ENCODE measurements around the gene TENM3.
A peak's percentile ranks its signal among the peaks of the same experiment; 100 is the strongest.

TENM3 gene

DNA sequence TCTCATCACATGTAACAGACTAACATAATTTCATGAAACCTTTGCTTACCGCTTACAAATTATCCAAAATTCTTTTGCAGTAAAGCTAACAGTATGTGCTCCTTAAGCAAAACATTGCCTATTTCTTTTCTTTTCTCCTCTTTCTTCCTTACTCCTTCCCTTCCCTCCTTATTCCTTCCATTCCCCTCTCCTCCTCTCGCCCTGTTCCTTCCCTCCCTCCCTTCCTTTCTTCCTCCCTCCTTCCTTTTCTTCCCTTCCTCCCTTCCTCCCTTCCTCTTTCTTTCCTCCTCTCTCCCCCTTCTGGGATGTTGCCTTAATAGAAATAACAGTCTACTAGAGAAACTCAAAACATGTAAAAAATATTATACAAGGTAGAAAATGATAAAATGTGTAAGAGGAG lies 246.4 kb downstream of the TENM3 start:
- H3K9ac ChIP-seq (ENCODE audit: low read depth in 1 of 2, low read length in 2 of 2), result no peak overlapping the region
- no peaks in the 10 kb centered on the region for H3K27me3 ChIP-seq (ENCODE audit: control insufficient read depth in 1 of 2, insufficient read depth in 2 of 2, low read length in 2 of 2)
- no peak overlapping the region for H3K27ac ChIP-seq (ENCODE audit: low read depth, low read length)
- peaks cover 0 to 5% of the 10 kb centered on the region in 2 donors for H3K4me1 ChIP-seq (ENCODE audit: control insufficient read depth in 1 of 2, insufficient read depth in 2 of 2, low read length in 2 of 2)
- no peaks in the 10 kb centered on the region for H3K9me3 ChIP-seq (ENCODE audit: control insufficient read depth in 1 of 2, low read length in 2 of 2)
- no peaks in the 10 kb centered on the region for H3K36me3 ChIP-seq (ENCODE audit: control insufficient read depth in 1 of 2, insufficient read depth in 2 of 2, low read length in 2 of 2)
- H3K4me3 ChIP-seq (ENCODE audit: low read depth in 1 of 2, low read length in 2 of 2), result no peak overlapping the region

DNA sequence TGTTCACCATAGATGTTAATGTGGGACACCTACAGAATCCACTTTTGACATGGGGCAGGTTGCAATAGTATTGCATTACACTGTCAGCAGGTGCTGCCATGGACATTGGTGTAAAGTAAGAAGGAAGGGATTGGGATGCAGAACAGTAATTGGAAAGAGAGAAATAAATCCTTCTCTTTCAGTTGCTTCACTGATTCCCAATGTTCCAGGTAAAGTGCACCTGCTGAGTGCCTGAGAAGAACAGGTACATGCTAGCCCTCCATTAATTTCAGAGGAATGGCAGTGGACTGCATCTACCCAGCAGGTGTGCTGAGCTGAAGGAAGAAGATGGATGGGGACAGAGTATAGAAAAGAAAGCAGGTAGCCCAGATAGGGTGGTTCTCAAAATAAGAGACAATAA lies 248.5 kb downstream of the TENM3 start:
- peaks cover 0 to 5% of the 10 kb centered on the region in 2 donors for H3K4me1 ChIP-seq (ENCODE audit: control insufficient read depth in 1 of 2, insufficient read depth in 2 of 2, low read length in 2 of 2)
- H3K27me3 ChIP-seq (ENCODE audit: control insufficient read depth in 1 of 2, insufficient read depth in 2 of 2, low read length in 2 of 2), result no peaks in the 10 kb centered on the region
- H3K9ac ChIP-seq (ENCODE audit: low read depth in 1 of 2, low read length in 2 of 2), result no peak overlapping the region
- no peaks in the 10 kb centered on the region for H3K9me3 ChIP-seq (ENCODE audit: control insufficient read depth in 1 of 2, low read length in 2 of 2)
- H3K27ac ChIP-seq (ENCODE audit: low read depth, low read length), result no peak overlapping the region
- H3K4me3 ChIP-seq (ENCODE audit: low read depth in 1 of 2, low read length in 2 of 2), result no peak overlapping the region
- no peaks in the 10 kb centered on the region for H3K36me3 ChIP-seq (ENCODE audit: control insufficient read depth in 1 of 2, insufficient read depth in 2 of 2, low read length in 2 of 2)

DNA sequence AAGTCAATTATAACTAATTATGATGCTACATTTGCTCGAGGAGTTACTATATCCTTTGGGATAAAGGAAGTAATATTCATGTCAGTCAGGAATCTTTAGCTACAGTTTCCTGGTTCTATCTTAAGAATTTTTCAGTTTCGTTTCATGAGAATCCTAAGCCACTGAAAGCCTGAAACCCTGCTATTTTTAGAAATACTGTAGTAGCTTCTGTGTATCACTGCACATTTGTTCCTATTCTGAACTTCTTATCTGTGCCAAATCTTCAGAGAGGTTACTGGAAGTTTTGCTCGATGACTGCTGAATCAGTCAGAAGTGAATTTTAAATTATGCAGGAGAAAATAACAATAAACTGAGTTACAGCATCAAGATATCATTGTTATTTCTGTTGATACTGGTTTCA lies 249.2 kb downstream of the TENM3 start:
- H3K27me3 ChIP-seq (ENCODE audit: control insufficient read depth in 1 of 2, insufficient read depth in 2 of 2, low read length in 2 of 2), result no peaks in the 10 kb centered on the region
- no peak overlapping the region for H3K9ac ChIP-seq (ENCODE audit: low read depth in 1 of 2, low read length in 2 of 2)
- no peaks in the 10 kb centered on the region for H3K9me3 ChIP-seq (ENCODE audit: control insufficient read depth in 1 of 2, low read length in 2 of 2)
- no peaks in the 10 kb centered on the region for H3K36me3 ChIP-seq (ENCODE audit: control insufficient read depth in 1 of 2, insufficient read depth in 2 of 2, low read length in 2 of 2)
- peaks cover 0 to 5% of the 10 kb centered on the region in 2 donors for H3K4me1 ChIP-seq (ENCODE audit: control insufficient read depth in 1 of 2, insufficient read depth in 2 of 2, low read length in 2 of 2)
- peak overlapping the region in 1 of 2 donors; percentile 4 for H3K4me3 ChIP-seq (ENCODE audit: low read depth in 1 of 2, low read length in 2 of 2)
- H3K27ac ChIP-seq (ENCODE audit: low read depth, low read length), result no peak overlapping the region

DNA sequence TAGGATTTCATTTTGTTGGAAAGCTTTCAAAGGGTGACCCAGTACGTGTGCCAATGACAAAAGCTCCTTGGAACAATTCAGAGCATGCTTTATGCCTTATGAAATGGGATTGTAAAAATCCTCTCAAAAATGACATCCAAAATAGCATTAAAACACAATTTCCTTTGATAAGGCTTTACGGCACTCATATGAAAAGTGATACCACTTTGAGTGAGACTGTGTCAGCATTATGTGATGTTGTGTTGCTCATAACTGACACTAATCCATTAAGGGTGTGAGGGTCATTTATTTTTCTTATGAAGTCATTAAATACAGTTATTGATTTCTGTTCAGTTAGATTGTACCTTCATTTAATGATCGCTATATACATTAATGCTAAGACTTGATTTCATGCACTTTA lies 250.2 kb downstream of the TENM3 start:
- Histone ChIP-seq H3K27ac (ENCODE audit: low read depth, low read length) (no peak overlapping the region), H3K9me3 (ENCODE audit: control insufficient read depth in 1 of 2, low read length in 2 of 2) (no peaks in the 10 kb centered on the region), H3K36me3 (ENCODE audit: control insufficient read depth in 1 of 2, insufficient read depth in 2 of 2, low read length in 2 of 2) (no peaks in the 10 kb centered on the region), H3K27me3 (ENCODE audit: control insufficient read depth in 1 of 2, insufficient read depth in 2 of 2, low read length in 2 of 2) (no peaks in the 10 kb centered on the region), H3K4me3 (ENCODE audit: low read depth in 1 of 2, low read length in 2 of 2) (no peak overlapping the region), H3K9ac (ENCODE audit: low read depth in 1 of 2, low read length in 2 of 2) (no peak overlapping the region), H3K4me1 (ENCODE audit: control insufficient read depth in 1 of 2, insufficient read depth in 2 of 2, low read length in 2 of 2) (peaks cover 0 to 5% of the 10 kb centered on the region in 2 donors)

DNA sequence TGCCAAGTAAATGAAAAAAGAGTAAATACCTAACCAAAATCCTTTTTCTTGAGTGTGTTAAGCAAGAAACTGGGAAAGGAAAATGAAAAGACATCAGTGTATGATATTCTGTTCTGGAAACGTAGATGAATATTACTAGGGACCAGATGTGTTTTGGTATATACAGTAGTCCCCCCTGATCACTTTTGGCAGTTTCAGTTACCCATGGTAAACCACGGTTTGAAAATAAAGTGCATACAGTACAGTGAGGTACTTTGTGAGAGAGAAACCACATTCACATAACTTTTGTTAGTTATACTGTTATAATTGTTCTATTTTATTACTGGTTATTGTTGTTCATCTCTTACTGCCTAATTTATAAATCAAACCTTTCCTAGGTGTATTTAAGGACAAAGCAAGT lies 250.9 kb downstream of the TENM3 start:
- Histone ChIP-seq H3K4me1 (ENCODE audit: control insufficient read depth in 1 of 2, insufficient read depth in 2 of 2, low read length in 2 of 2) (peaks cover 0 to 5% of the 10 kb centered on the region in 2 donors), H3K36me3 (ENCODE audit: control insufficient read depth in 1 of 2, insufficient read depth in 2 of 2, low read length in 2 of 2) (no peaks in the 10 kb centered on the region)

DNA sequence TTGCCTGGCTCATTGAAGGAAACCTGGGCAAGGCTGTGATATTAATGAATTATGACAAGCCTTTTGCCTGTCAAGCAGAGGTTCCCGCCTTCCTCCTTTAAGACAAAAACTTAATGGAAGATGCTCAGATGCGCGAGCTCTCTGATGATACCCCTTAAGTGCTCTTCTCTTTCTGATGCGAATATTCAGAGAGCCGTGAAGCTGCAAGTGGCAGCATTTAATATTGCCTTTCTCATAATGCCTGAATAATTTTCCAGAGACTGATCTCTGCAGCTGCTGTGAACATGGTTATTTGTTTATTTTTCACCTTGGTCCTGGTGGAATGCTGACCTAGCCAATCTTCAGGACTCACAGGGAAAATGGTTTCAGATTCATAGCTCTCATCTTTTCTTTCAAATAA lies 251.8 kb downstream of the TENM3 start:
- peaks cover 0 to 5% of the 10 kb centered on the region in 2 donors for H3K4me1 ChIP-seq (ENCODE audit: control insufficient read depth in 1 of 2, insufficient read depth in 2 of 2, low read length in 2 of 2)
- no peaks in the 10 kb centered on the region for H3K9me3 ChIP-seq (ENCODE audit: control insufficient read depth in 1 of 2, low read length in 2 of 2)
- H3K27ac ChIP-seq (ENCODE audit: low read depth, low read length), result no peak overlapping the region
- no peak overlapping the region for H3K9ac ChIP-seq (ENCODE audit: low read depth in 1 of 2, low read length in 2 of 2)
- H3K4me3 ChIP-seq (ENCODE audit: low read depth in 1 of 2, low read length in 2 of 2), result no peak overlapping the region
- no peaks in the 10 kb centered on the region for H3K36me3 ChIP-seq (ENCODE audit: control insufficient read depth in 1 of 2, insufficient read depth in 2 of 2, low read length in 2 of 2)
- no peaks in the 10 kb centered on the region for H3K27me3 ChIP-seq (ENCODE audit: control insufficient read depth in 1 of 2, insufficient read depth in 2 of 2, low read length in 2 of 2)

More for the DNA sequence above, 250.9 kb downstream of the TENM3 start:
- Histone ChIP-seq H3K27me3 (ENCODE audit: control insufficient read depth in 1 of 2, insufficient read depth in 2 of 2, low read length in 2 of 2) (no peaks in the 10 kb centered on the region), H3K9me3 (ENCODE audit: control insufficient read depth in 1 of 2, low read length in 2 of 2) (no peaks in the 10 kb centered on the region), H3K4me3 (ENCODE audit: low read depth in 1 of 2, low read length in 2 of 2) (no peak overlapping the region), H3K9ac (ENCODE audit: low read depth in 1 of 2, low read length in 2 of 2) (no peak overlapping the region), H3K27ac (ENCODE audit: low read depth, low read length) (no peak overlapping the region)

DNA sequence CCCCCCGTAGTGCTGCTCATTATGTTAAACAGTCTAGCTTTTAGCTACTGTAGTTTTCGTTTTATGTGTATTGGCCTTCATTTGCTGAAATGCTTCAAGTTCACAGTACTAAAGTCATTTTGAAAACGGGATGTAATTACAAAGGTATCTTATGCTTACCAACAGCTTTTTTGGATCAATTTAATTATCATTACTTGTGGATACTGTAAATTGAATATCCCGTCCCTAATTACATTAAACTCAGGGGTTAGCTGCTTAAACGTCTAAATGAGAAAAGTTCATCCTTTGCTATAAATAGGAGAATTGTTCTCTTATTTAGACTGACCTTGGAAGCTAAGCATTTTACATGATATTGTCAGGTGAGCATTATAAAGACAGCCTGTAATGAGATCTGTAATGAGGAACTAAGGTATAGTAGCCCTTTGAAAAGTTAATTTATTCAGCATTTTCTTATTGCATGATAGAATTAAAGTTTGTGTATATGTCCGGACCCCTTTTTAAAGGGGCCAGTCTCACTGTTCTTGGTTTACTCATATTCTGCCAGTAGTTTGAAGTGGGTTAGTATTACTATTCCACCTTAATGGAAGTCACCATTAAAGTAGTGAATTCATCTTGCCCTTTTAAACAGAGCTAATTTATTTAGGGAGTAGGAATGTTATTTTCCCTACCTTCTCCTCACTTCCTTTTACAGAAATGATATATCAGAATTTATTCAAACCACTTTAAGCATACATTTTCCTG lies 252.6 kb downstream of the TENM3 start:
- no peaks in the 10 kb centered on the region for H3K36me3 ChIP-seq (ENCODE audit: control insufficient read depth in 1 of 2, insufficient read depth in 2 of 2, low read length in 2 of 2)
- H3K27me3 ChIP-seq (ENCODE audit: control insufficient read depth in 1 of 2, insufficient read depth in 2 of 2, low read length in 2 of 2), result no peaks in the 10 kb centered on the region
- peaks cover 0 to 5% of the 10 kb centered on the region in 2 donors for H3K4me1 ChIP-seq (ENCODE audit: control insufficient read depth in 1 of 2, insufficient read depth in 2 of 2, low read length in 2 of 2)
- H3K9me3 ChIP-seq (ENCODE audit: control insufficient read depth in 1 of 2, low read length in 2 of 2), result no peaks in the 10 kb centered on the region
- no peak overlapping the region for H3K4me3 ChIP-seq (ENCODE audit: low read depth in 1 of 2, low read length in 2 of 2)
- H3K9ac ChIP-seq (ENCODE audit: low read depth in 1 of 2, low read length in 2 of 2), result no peak overlapping the region
- H3K27ac ChIP-seq (ENCODE audit: low read depth, low read length), result no peak overlapping the region

DNA sequence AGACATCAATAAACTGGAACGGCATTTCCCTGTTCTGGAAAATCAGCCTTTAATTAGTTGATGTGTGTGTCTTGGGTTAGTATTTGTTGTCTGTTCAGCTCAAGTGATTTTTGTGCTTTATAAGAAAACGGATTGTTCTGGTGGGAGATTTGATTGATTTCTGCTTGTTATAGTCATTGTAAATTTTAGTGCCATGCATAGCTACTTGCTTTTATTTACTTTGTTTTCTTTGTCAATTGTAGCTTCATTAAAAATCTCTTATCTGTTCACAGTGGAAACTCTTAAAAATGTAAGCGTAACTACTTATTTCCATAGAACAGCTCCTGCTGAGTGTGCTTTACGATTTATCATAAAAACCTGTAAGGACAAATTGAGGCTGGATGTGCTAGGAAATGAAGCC lies 253.2 kb downstream of the TENM3 start:
- Histone ChIP-seq H3K4me1 (ENCODE audit: control insufficient read depth in 1 of 2, insufficient read depth in 2 of 2, low read length in 2 of 2) (peaks cover 0 to 5% of the 10 kb centered on the region in 2 donors), H3K9ac (ENCODE audit: low read depth in 1 of 2, low read length in 2 of 2) (no peak overlapping the region), H3K27ac (ENCODE audit: low read depth, low read length) (no peak overlapping the region), H3K9me3 (ENCODE audit: control insufficient read depth in 1 of 2, low read length in 2 of 2) (no peaks in the 10 kb centered on the region), H3K4me3 (ENCODE audit: low read depth in 1 of 2, low read length in 2 of 2) (no peak overlapping the region), H3K36me3 (ENCODE audit: control insufficient read depth in 1 of 2, insufficient read depth in 2 of 2, low read length in 2 of 2) (no peaks in the 10 kb centered on the region), H3K27me3 (ENCODE audit: control insufficient read depth in 1 of 2, insufficient read depth in 2 of 2, low read length in 2 of 2) (no peaks in the 10 kb centered on the region)

DNA sequence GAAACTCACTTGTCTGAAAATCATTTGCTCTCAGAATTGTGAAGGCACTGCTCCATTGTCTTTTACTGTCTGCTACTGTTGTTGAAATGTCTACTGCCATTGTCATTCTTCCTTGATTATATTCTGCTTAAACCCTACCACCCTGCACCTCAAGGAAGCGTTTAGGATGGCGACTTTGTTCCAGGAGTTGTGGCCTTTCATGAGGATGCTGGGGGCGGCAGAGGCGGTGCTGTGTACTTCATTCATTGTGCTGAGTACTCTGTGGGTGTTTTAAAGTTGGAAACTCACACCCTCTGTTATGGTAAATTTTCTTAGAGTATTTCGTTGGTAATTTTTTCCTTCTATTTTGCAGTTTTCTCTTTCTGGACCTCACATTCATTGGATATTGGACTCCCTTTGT lies 258.9 kb downstream of the TENM3 start:
- H3K9me3 ChIP-seq (ENCODE audit: control insufficient read depth in 1 of 2, low read length in 2 of 2), result no peaks in the 10 kb centered on the region
- H3K4me3 ChIP-seq (ENCODE audit: low read depth in 1 of 2, low read length in 2 of 2), result no peak overlapping the region
- H3K36me3 ChIP-seq (ENCODE audit: control insufficient read depth in 1 of 2, insufficient read depth in 2 of 2, low read length in 2 of 2), result no peaks in the 10 kb centered on the region
- H3K27me3 ChIP-seq (ENCODE audit: control insufficient read depth in 1 of 2, insufficient read depth in 2 of 2, low read length in 2 of 2), result no peaks in the 10 kb centered on the region
- H3K27ac ChIP-seq (ENCODE audit: low read depth, low read length), result no peak overlapping the region
- no peak overlapping the region for H3K9ac ChIP-seq (ENCODE audit: low read depth in 1 of 2, low read length in 2 of 2)
- no peaks in the 10 kb centered on the region for H3K4me1 ChIP-seq (ENCODE audit: control insufficient read depth in 1 of 2, insufficient read depth in 2 of 2, low read length in 2 of 2)

DNA sequence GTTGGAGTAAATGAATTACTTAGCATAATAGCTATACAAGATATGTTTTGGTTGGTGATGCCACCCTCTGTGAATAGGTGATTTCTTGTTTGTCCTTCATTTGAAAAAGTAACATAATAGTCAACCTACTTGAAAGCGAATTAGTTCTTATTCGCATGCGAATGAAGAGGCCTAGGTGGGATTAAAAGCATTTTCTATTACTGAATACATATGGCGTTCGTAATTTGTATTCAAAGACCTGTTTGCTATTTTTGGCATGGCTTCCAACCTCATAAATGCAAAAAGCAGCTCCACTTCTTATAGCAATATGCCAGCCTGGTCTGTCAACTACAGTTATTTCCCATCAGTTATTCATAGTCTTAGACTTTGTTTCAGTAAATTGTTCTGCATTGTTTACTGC lies 261.3 kb downstream of the TENM3 start:
- Histone ChIP-seq H3K9ac (ENCODE audit: low read depth in 1 of 2, low read length in 2 of 2) (no peak overlapping the region), H3K9me3 (ENCODE audit: control insufficient read depth in 1 of 2, low read length in 2 of 2) (no peaks in the 10 kb centered on the region), H3K36me3 (ENCODE audit: control insufficient read depth in 1 of 2, insufficient read depth in 2 of 2, low read length in 2 of 2) (no peaks in the 10 kb centered on the region), H3K27me3 (ENCODE audit: control insufficient read depth in 1 of 2, insufficient read depth in 2 of 2, low read length in 2 of 2) (no peaks in the 10 kb centered on the region), H3K4me3 (ENCODE audit: low read depth in 1 of 2, low read length in 2 of 2) (no peak overlapping the region), H3K4me1 (ENCODE audit: control insufficient read depth in 1 of 2, insufficient read depth in 2 of 2, low read length in 2 of 2) (no peaks in the 10 kb centered on the region), H3K27ac (ENCODE audit: low read depth, low read length) (no peak overlapping the region)
